OCI-LY1 (cell line): Measurements from ENCODE around the gene DGKD.
A peak's percentile ranks its signal among the peaks of the same experiment; 100 is the strongest.

Experiments used
- H2AFZ ChIP-seq: fragments of 200-600 bp; sonication (generic), shearing (Covaris generic); 2 replicates; pipeline ENCODE4 v1.6.0; 2014; ENCODE audit warnings: antibody characterized with exemption, mild to moderate bottlenecking, low read length
- H3F3A ChIP-seq: fragments of 200-600 bp; sonication (generic), shearing (Covaris generic); 2 replicates; pipeline ENCODE4 v1.6.0; 2014; ENCODE audit warnings: mild to moderate bottlenecking, antibody characterized with exemption, low read length, moderate library complexity; ENCODE audit not compliant: insufficient read depth
- H3K27ac ChIP-seq: fragments of 200-600 bp; sonication (generic); 2 replicates; pipeline ENCODE4 v1.5.1; 2014; ENCODE audit warnings: low read length, mixed run types, mild to moderate bottlenecking, low read depth; ENCODE audit not compliant: poor library complexity, severe bottlenecking
- H3K27me3 ChIP-seq: fragments of 200-600 bp; sonication (generic); 2 replicates; pipeline ENCODE4 v1.6.0; 2014; ENCODE audit warnings: antibody characterized with exemption, mild to moderate bottlenecking, low read length, moderate library complexity; ENCODE audit not compliant: insufficient read depth
- H3K36me3 ChIP-seq: fragments of 200-600 bp; sonication (generic); 2 replicates; pipeline ENCODE4 v1.6.1; 2014; ENCODE audit warnings: mild to moderate bottlenecking, antibody characterized with exemption, low read length, moderate library complexity, mixed read lengths; ENCODE audit not compliant: insufficient read depth
- H3K4me1 ChIP-seq: fragments of 200-600 bp; sonication (generic); 2 replicates; pipeline ENCODE4 v1.5.1; 2014; ENCODE audit warnings: mild to moderate bottlenecking, low read length, moderate library complexity; ENCODE audit not compliant: insufficient read depth, severe bottlenecking
- H3K4me2 ChIP-seq: fragments of 200-600 bp; sonication (generic), shearing (Covaris generic); 2 replicates; pipeline ENCODE4 v1.6.1; 2014; ENCODE audit warnings: low read length
- H3K4me3 ChIP-seq: fragments of 200-600 bp; sonication (generic); 2 replicates; pipeline ENCODE4 v1.5.1; 2014; ENCODE audit warnings: low read length, low read depth, mild to moderate bottlenecking, mixed read lengths; ENCODE audit not compliant: poor library complexity, severe bottlenecking
- H3K79me2 ChIP-seq: fragments of 200-600 bp; shearing (Covaris generic); 2 replicates; pipeline ENCODE4 v1.6.1; 2016; ENCODE audit warnings: mixed run types, low read length, mixed read lengths; ENCODE audit not compliant: insufficient read depth
- H3K9ac ChIP-seq: fragments of 200-600 bp; sonication (generic), shearing (Covaris generic); 2 replicates; pipeline ENCODE4 v1.6.1; 2014; ENCODE audit warnings: mild to moderate bottlenecking, low read length, mixed read lengths
- H3K9me2 ChIP-seq: fragments of 200-600 bp; sonication (generic), shearing (Covaris generic); 2 replicates; pipeline ENCODE4 v1.6.1; 2014; ENCODE audit warnings: low read depth, mild to moderate bottlenecking, low read length, mixed read lengths
- H3K9me3 ChIP-seq: fragments of 200-600 bp; shearing (Covaris generic); 2 replicates; pipeline ENCODE4 v1.6.1; 2014; ENCODE audit warnings: low read length, mixed read lengths
- H4K20me1 ChIP-seq: fragments of 200-600 bp; sonication (generic), shearing (Covaris generic); 2 replicates; pipeline ENCODE4 v1.6.0; 2016; ENCODE audit warnings: mild to moderate bottlenecking, low read length; ENCODE audit not compliant: insufficient read depth
- CTCF ChIP-seq: fragments of 200-600 bp; sonication (generic), shearing (Covaris generic); IDR thresholded peaks from 2 replicates; pipeline ENCODE4 v1.5.1; 2017; ENCODE audit warnings: mild to moderate bottlenecking, antibody characterized with exemption, low read length, moderate library complexity, mixed read lengths
- EZH2 ChIP-seq: fragments of 200-600 bp; sonication (generic), shearing (Covaris generic); IDR thresholded peaks from 2 replicates; pipeline ENCODE4 v1.8.0; 2017; ENCODE audit warnings: borderline replicate concordance, mixed run types, mild to moderate bottlenecking, antibody characterized with exemption, low read length, moderate library complexity, mixed read lengths

DGKD gene

GRCh38 chr2:233384015-233384414 lies 29.7 kb downstream of the DGKD start:
- Histone ChIP-seq H4K20me1 (no peaks in the 10 kb centered on the region; the same call in 1 of the 2 replicates), H3K36me3 (no peaks in the 10 kb centered on the region), H3K4me3 (no peak overlapping the region), H3K9me2 (no peaks in the 10 kb centered on the region), H3K9me3 (no peaks in the 10 kb centered on the region), H3K79me2 (no peaks in the 10 kb centered on the region), H3K4me2 (no peak overlapping the region), H3K27ac (no peak overlapping the region), H2AFZ (no peak overlapping the region), H3F3A (no peaks in the 10 kb centered on the region), H3K4me1 (peaks cover 28% of the 10 kb centered on the region), H3K9ac (no peak overlapping the region), H3K27me3 (peaks cover 5% of the 10 kb centered on the region; the same call in 1 of the 2 replicates)
- TF ChIP-seq CTCF, result peak; percentile 43; the same call in 1 of the 2 replicates
- TF ChIP-seq EZH2, result no peak

- Histone ChIP-seq H3K27ac (no peak overlapping the region), H3F3A (no peaks in the 10 kb centered on the region), H4K20me1 (no peaks in the 10 kb centered on the region; the same call in 1 of the 2 replicates), H3K36me3 (peaks cover 5% of the 10 kb centered on the region; the same call in 1 of the 2 replicates), H3K4me2 (no peak overlapping the region), H3K9me2 (no peaks in the 10 kb centered on the region), H3K27me3 (peaks cover 5% of the 10 kb centered on the region; the same call in 1 of the 2 replicates), H2AFZ (no peak overlapping the region), H3K4me3 (no peak overlapping the region), H3K9me3 (no peaks in the 10 kb centered on the region), H3K4me1 (peaks cover 26% of the 10 kb centered on the region), H3K79me2 (no peaks in the 10 kb centered on the region), H3K9ac (no peak overlapping the region)
- TF ChIP-seq CTCF (no peak), EZH2 (no peak)
Measured at GRCh38 chr2:233384811-233385488, 30.7 kb downstream of the DGKD start.

- Histone ChIP-seq H3K36me3 (peaks cover 11% of the 10 kb centered on the region), H2AFZ (no peak overlapping the region), H3K9me2 (no peaks in the 10 kb centered on the region), H3K4me3 (no peak overlapping the region), H3F3A (no peaks in the 10 kb centered on the region), H3K9me3 (no peaks in the 10 kb centered on the region), H3K27ac (no peak overlapping the region), H3K4me2 (no peak overlapping the region), H3K79me2 (no peaks in the 10 kb centered on the region), H3K27me3 (peaks cover 5% of the 10 kb centered on the region; the same call in 1 of the 2 replicates), H3K4me1 (peaks cover 23% of the 10 kb centered on the region), H4K20me1 (no peaks in the 10 kb centered on the region; the same call in 1 of the 2 replicates), H3K9ac (no peak overlapping the region)
- TF ChIP-seq EZH2 (no peak), CTCF (no peak)
Measured at GRCh38 chr2:233385489-233386044, 31.3 kb downstream of the DGKD start.
